Kidney epithelial cell (primary cell): ENCODE data around the gene MOB1B. TPM values are rescaled to one million over a fixed set of nuclear protein-coding genes. Genes with fewer than 3 reads are reported as not detected.

Experiments
- DNase-seq: peaks from one replicate; pipeline ENCODE4 v3.0.0-alpha.2; 2010; ENCODE audit warnings: low read depth
- H3K27me3 ChIP-seq: 2 replicates; pipeline ENCODE4 v1.6.0; 2011; ENCODE audit warnings: low read length; ENCODE audit not compliant: control insufficient read depth, insufficient read depth
- H3K36me3 ChIP-seq: 2 replicates; pipeline ENCODE4 v1.5.1; 2011; ENCODE audit warnings: low read length; ENCODE audit not compliant: control insufficient read depth, insufficient read depth
- H3K4me3 ChIP-seq: 2 replicates; pipeline ENCODE4 v1.5.1; 2011; ENCODE audit warnings: low read depth, mild to moderate bottlenecking, control low read depth, low read length
- total RNA-seq: library from RNA; depleted of rRNA; stranded (reverse); fragments of >200 nt; gene quantifications from 2 replicates; pipeline ENCODE4 v1.2.3, GENCODE V29; 2015
- TF ChIP-seq, protein P1 (sequence below): IDR thresholded peaks from 2 replicates; pipeline ENCODE4 v1.5.1; 2011; ENCODE audit warnings: mild to moderate bottlenecking, moderate library complexity, low read length, control low read depth, inconsistent platforms; ENCODE audit not compliant: insufficient read depth, poor library complexity, severe bottlenecking

The MOB1B gene
- total RNA-seq = 19.4 and 20.3 TPM in 2 replicates

DNA sequence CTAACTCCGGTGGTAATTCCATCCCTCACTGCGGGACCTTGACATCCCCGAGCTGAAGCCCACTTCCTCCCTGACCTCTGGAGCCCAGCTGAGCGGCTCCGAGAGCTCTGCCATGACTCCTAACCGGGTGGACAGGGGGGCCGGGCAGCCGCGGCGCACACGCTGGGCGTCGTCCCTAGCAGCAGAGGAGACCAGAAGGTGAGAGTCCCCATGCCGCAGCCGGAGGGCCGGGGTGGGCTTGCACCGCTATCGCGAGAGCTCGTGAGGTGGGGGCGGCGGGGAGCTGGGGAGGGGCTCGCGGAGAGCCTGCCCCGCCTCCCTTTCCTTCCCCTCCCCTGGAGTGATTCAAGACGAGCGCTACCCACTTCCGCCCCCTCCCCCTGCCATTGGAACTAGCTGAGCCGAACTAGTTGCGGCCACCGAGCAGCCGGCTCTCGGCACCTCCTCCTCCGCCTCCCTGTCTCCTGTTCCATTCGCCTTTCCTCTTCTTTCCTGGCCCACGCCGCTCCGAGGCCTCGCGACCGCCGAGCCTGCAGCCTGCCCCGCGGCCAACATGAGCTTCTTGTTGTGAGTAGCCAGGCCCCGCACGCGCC is at the start of gene MOB1B:
MOB1B (plus strand) TSS at position 386 of the 593 bp plus-strand sequence; CDS start at position 554, 168 bp downstream.
- TF ChIP-seq, protein P1, sequence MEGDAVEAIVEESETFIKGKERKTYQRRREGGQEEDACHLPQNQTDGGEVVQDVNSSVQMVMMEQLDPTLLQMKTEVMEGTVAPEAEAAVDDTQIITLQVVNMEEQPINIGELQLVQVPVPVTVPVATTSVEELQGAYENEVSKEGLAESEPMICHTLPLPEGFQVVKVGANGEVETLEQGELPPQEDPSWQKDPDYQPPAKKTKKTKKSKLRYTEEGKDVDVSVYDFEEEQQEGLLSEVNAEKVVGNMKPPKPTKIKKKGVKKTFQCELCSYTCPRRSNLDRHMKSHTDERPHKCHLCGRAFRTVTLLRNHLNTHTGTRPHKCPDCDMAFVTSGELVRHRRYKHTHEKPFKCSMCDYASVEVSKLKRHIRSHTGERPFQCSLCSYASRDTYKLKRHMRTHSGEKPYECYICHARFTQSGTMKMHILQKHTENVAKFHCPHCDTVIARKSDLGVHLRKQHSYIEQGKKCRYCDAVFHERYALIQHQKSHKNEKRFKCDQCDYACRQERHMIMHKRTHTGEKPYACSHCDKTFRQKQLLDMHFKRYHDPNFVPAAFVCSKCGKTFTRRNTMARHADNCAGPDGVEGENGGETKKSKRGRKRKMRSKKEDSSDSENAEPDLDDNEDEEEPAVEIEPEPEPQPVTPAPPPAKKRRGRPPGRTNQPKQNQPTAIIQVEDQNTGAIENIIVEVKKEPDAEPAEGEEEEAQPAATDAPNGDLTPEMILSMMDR = peak; percentile 15
- Histone ChIP-seq H3K36me3 (no peaks in the 10 kb centered on the region), H3K27me3 (no peaks in the 10 kb centered on the region), H3K4me3 (peak within 1 kb of the TSS; percentile 75)
- DNase-seq = peak; percentile 63

GRCh38 chr4:70855464-70855863 is 46.7 kb upstream of the MOB1B start:
- no peak for DNase-seq
- TF ChIP-seq, protein P1 = no peak

DNA sequence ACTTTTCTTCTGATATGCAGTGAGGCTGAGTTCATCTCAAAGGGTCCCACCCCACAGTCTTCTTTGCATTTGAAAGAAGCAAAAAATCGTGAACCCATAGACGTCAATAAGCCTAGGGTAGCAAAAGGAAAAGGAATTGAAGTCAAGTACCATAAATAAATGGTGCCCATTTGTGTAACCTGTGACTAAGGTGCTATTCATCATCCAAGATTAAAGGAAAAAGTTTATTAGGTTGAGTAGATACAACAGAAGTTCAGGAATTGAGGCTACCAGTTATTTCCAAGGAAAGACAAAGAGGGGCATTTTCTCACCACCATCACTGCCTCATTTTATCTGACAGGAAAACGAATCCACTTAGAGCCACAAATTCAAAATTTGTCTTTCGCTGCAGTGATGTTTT is 43.7 kb upstream of the MOB1B start:
- TF ChIP-seq, protein P1 = no peak
- no peak overlapping the region for H3K4me3 ChIP-seq
- no peaks in the 10 kb centered on the region for H3K36me3 ChIP-seq
- H3K27me3 ChIP-seq = no peaks in the 10 kb centered on the region
- no peak for DNase-seq

More at GRCh38 chr4:70855464-70855863, 46.7 kb upstream of the MOB1B start:
- no peak overlapping the region for H3K4me3 ChIP-seq
- no peaks in the 10 kb centered on the region for H3K27me3 ChIP-seq
- no peaks in the 10 kb centered on the region for H3K36me3 ChIP-seq

GRCh38 chr4:70859066-70859465 is 43.1 kb upstream of the MOB1B start:
- Histone ChIP-seq H3K27me3 (no peaks in the 10 kb centered on the region), H3K4me3 (no peak overlapping the region), H3K36me3 (no peaks in the 10 kb centered on the region)
- TF ChIP-seq, protein P1 = no peak
- no peak for DNase-seq

GRCh38 chr4:70863099-70863790 is 38.9 kb upstream of the MOB1B start:
- Histone ChIP-seq H3K4me3 (no peak overlapping the region), H3K36me3 (no peaks in the 10 kb centered on the region), H3K27me3 (no peaks in the 10 kb centered on the region)
- no peak for DNase-seq
- TF ChIP-seq, protein P1 = no peak
